ENCODE results near the gene ARID1A. TPM values are rescaled to one million over a fixed set of nuclear protein-coding genes. Genes with fewer than 3 reads are reported as not detected.
A peak's percentile ranks its signal among the peaks of the same experiment; 100 is the strongest.

Gene ARID1A
- total and polyA plus RNA-seq, 9 of the 15 experiments (the other 6 are each of a cell fraction or from before 2014, with no cell fraction given) = 8.3 to 88.3 (median 22.5) TPM

GRCh38 chr1:26723013-26723991, 27.5 kb downstream of the ARID1A start (continued):
- TF ChIP-seq MTF1 (CRISPR knock-in tag; IDR thresholded peaks at IDR 0.05; ENCODE audit: borderline replicate concordance) (no peak), ZNF77 (CRISPR knock-in tag; IDR thresholded peaks at IDR 0.05) (no peak), ARID1B (IDR thresholded peaks at IDR 0.05) (peak; percentile 84), KAT2B (IDR thresholded peaks at IDR 0.05; ENCODE audit: low read depth, low read length) (no peak), NCOA1 (IDR thresholded peaks at IDR 0.05; ENCODE audit: low read depth) (peak; percentile 55; the same call in 1 of the 2 replicates), ATF7 (IDR thresholded peaks at IDR 0.05) (0 out of 2 replicates have a peak, but pooled peaks have one; percentile 66), SOX6 (IDR thresholded peaks at IDR 0.05) (peak; percentile 86), ZBTB34 (CRISPR knock-in tag; IDR thresholded peaks at IDR 0.05) (peak; percentile 66), FOS (IDR thresholded peaks at IDR 0.05; ENCODE audit: extremely low read depth, insufficient read length) (peak; percentile 6), ZNF695 (CRISPR knock-in tag; IDR thresholded peaks at IDR 0.05) (no peak), CSDE1 (IDR thresholded peaks at IDR 0.05) (no peak), FOSL1 (tag; conservative IDR thresholded peaks at IDR 0.05) (no peak), ARID4B (CRISPR knock-in tag; IDR thresholded peaks at IDR 0.05) (peak; percentile 64; the same call in 1 of the 2 replicates), TAF1 (IDR thresholded peaks at IDR 0.05; ENCODE audit: control insufficient read depth, extremely low read depth, insufficient read depth, low read length, severe bottlenecking) (peak; percentile 69), ZNF778 (CRISPR knock-in tag; IDR thresholded peaks at IDR 0.05) (no peak), RBBP5 (IDR thresholded peaks at IDR 0.05; ENCODE audit: borderline replicate concordance, insufficient read depth, low read length, poor library complexity, severe bottlenecking) (peak; percentile 60), BRD9 (IDR thresholded peaks at IDR 0.05; ENCODE audit: low read depth, partially characterized antibody) (peak; percentile 23), TCF7L2 (IDR thresholded peaks at IDR 0.05; ENCODE audit: low read depth, low read length) (no peak), TOE1 (IDR thresholded peaks at IDR 0.05; ENCODE audit: borderline replicate concordance) (peak; percentile 98), TOE1 (CRISPR knock-in tag; IDR thresholded peaks at IDR 0.05; ENCODE audit: borderline replicate concordance, low read depth) (no peak), ZSCAN32 (CRISPR knock-in tag; IDR thresholded peaks at IDR 0.05) (no peak), RAD21 (CRISPR knock-in tag; conservative IDR thresholded peaks at IDR 0.05 in 1 of 2, IDR thresholded peaks at IDR 0.05 in 1 of 2) (peak in 1 of 2 experiments; percentile 43; a peak in 3 of 4 replicates)

Data from K562 (cell line).